ENCODE measurements around the gene ZIC2. TPM values are rescaled to one million over a fixed set of nuclear protein-coding genes. Genes with fewer than 3 reads are reported as not detected.

The ZIC2 gene
- total and polyA plus RNA-seq, 2 of the 4 experiments (the other 2 are of a cell fraction), result not detected

- Histone ChIP-seq H3K9me1 (ENCODE audit: insufficient read depth, low read length) (no peaks in the 10 kb centered on the region), H3K4ac (ENCODE audit: low read depth, low read length) (no peak within 1 kb of the TSS), H2BK20ac (ENCODE audit: low read depth, low read length) (no peak within 1 kb of the TSS), H3K27me3 (ENCODE audit: control insufficient read depth, insufficient read depth, low read length) (peaks cover 93% of the 10 kb centered on the region), H3K18ac (ENCODE audit: low read depth, low read length) (no peak within 1 kb of the TSS), H2BK120ac (ENCODE audit: low read depth, low read length) (no peak within 1 kb of the TSS), H3K56ac (ENCODE audit: extremely low read depth, insufficient read depth, low read length) (no peak within 1 kb of the TSS), H3K9ac (ENCODE audit: low read depth, low read length) (no peak within 1 kb of the TSS), H3K79me1 (ENCODE audit: low read depth in 1 of 2, low read length in 2 of 2) (no peaks in the 10 kb centered on the region), H2BK15ac (ENCODE audit: low read depth, low read length) (no peak within 1 kb of the TSS), H4K5ac (ENCODE audit: low read depth, low read length) (no peak within 1 kb of the TSS), H3K4me2 (ENCODE audit: low read depth, low read length) (no peak within 1 kb of the TSS), H4K8ac (ENCODE audit: low read depth in 2 of 2, low read length in 2 of 2) (no peak within 1 kb of the TSS), H3K4me3 (ENCODE audit: insufficient read depth, low read depth, low read length) (no peak within 1 kb of the TSS), H3K27ac (ENCODE audit: insufficient read depth, low read length) (no peak within 1 kb of the TSS), H2AK5ac (ENCODE audit: low read depth, low read length) (no peak within 1 kb of the TSS), H3K23ac (ENCODE audit: low read depth, low read length) (no peak within 1 kb of the TSS), H3K4me1 (ENCODE audit: control insufficient read depth, insufficient read depth, low read length) (peaks cover 2% of the 10 kb centered on the region; the same call in 1 of the 2 replicates), H2AFZ (replicated peaks; ENCODE audit: low read length, poor library complexity) (peak within 1 kb of the TSS; percentile 34), H2AK9ac (replicated peaks; ENCODE audit: low read depth, low read length, poor library complexity) (no peak within 1 kb of the TSS), H3K36me3 (ENCODE audit: control insufficient read depth, insufficient read depth, low read length) (no peaks in the 10 kb centered on the region), H3K14ac (replicated peaks; ENCODE audit: low read depth, low read length) (no peak within 1 kb of the TSS), H3K9me3 (ENCODE audit: control insufficient read depth, insufficient read depth, low read length) (peaks cover 24% of the 10 kb centered on the region), H4K91ac (ENCODE audit: insufficient read depth, low read depth, low read length) (no peak within 1 kb of the TSS), H2BK5ac (ENCODE audit: low read depth, low read length, poor library complexity, severe bottlenecking) (no peak within 1 kb of the TSS), H4K20me1 (ENCODE audit: insufficient read depth, low read length) (no peaks in the 10 kb centered on the region; the same call in 1 of the 2 replicates)
- ATAC-seq (ENCODE audit: low read depth) (no peak), DNase-seq (no peak)
- no peak for TF ChIP-seq USF2 (IDR thresholded peaks at IDR 0.05; ENCODE audit: low read depth, low read length)
- POLR2A ChIA-PET (ENCODE audit: unreplicated experiment), result no interaction called here
- in situ Hi-C loops (cut with MboI; ENCODE audit: low sequenced_read_pairs), result no loop called here
- dilution Hi-C loops (cut with HindIII; ENCODE audit: low sequenced_read_pairs, unreplicated experiment), result no loop called here
- CTCF ChIA-PET, result no interaction called here
- BruUV-seq (replicated peaks), result no TSS peak
- WGBS, 2 experiments (ENCODE audit: extremely low coverage in 2 of 2, insufficient read length in 1 of 2), result 2% methylated on average over 11 of the region's 41 CpGs; no CpG with 5 or more reads in 1 of the 2 experiments
- intact Hi-C loops (cut with micrococcal nuclease), result loop anchor here (10.0 kb wide), 1 partner anchor 543 kb away; no protein-coding TSS in a partner anchor
Observed at GRCh38 chr13:99971576-99972189, 9.9 kb upstream of the ZIC2 start, which contains the start of gene ZIC5. TSS of gene ZIC5 (minus strand) at chr13:99971767. CDS start at chr13:99971603, 164 bp downstream.

All from IMR-90 (cell line).